ENCODE results near the gene MS4A1. TPM values are rescaled to one million over a fixed set of nuclear protein-coding genes. Genes with fewer than 3 reads are reported as not detected.

The MS4A1 gene
- total RNA-seq, 1 experiment from 2014 or later, result 0.25 TPM

GRCh38 chr11:60447070-60447469, 8.6 kb upstream of the MS4A1 start:
- Histone ChIP-seq H3K79me2 (ENCODE audit: insufficient read depth, low read length) (no peaks in the 10 kb centered on the region), H3K36me3 (ENCODE audit: control insufficient read depth in 1 of 2, insufficient read depth in 2 of 2, low read length in 2 of 2) (no peaks in the 10 kb centered on the region), H2AFZ (ENCODE audit: low read depth, low read length, poor library complexity, severe bottlenecking) (no peak overlapping the region), H3K9me2 (ENCODE audit: insufficient read depth) (no peaks in the 10 kb centered on the region), H3K9ac (ENCODE audit: low read length) (no peak overlapping the region), H3K4me1 (ENCODE audit: control insufficient read depth in 1 of 2, insufficient read depth in 2 of 2, low read length in 2 of 2) (no peaks in the 10 kb centered on the region), H3K9me3 (ENCODE audit: control insufficient read depth in 1 of 2, insufficient read depth in 1 of 2, low read depth in 1 of 2, low read length in 2 of 2) (no peaks in the 10 kb centered on the region), H4K20me1 (ENCODE audit: insufficient read depth) (no peaks in the 10 kb centered on the region), H3K27ac (ENCODE audit: low read depth, low read length) (no peak overlapping the region), H3K4me2 (ENCODE audit: low read length) (no peak overlapping the region), H3K27me3 (ENCODE audit: insufficient read depth, low read length) (no peaks in the 10 kb centered on the region), H3K4me3 (replicated peaks in 1 of 2; ENCODE audit: low read depth in 1 of 2, low read length in 2 of 2) (no peak overlapping the region)
- RAD21 ChIA-PET (ENCODE audit: low non-redundant PET in 1 of 2, low total read pairs in 2 of 2, uncharacterized antibody in 2 of 2, unreplicated experiment in 2 of 2), result no interaction called here
- ATAC-seq (no peak), DNase-seq (ENCODE audit: low read depth, low spot score) (no peak)
- no peak for TF ChIP-seq ZBTB33 (IDR thresholded peaks at IDR 0.05; ENCODE audit: extremely low read depth, insufficient replicate concordance, low read length)
- TF ChIP-seq CBX3 (IDR thresholded peaks at IDR 0.05; ENCODE audit: low read depth), result no peak
- TF ChIP-seq REST (IDR thresholded peaks at IDR 0.05; ENCODE audit: low read depth), result no peak
- no peak for TF ChIP-seq RAD21 (IDR thresholded peaks at IDR 0.05; ENCODE audit: low read depth)
- TF ChIP-seq YY1 (IDR thresholded peaks at IDR 0.05; ENCODE audit: extremely low read depth, insufficient replicate concordance, low read depth, low read length), result no peak
- intact Hi-C loops (cut with micrococcal nuclease), result no loop called here
- POLR2A ChIA-PET, result no interaction called here
- CTCF ChIA-PET, result no interaction called here
- no TSS peak for BruUV-seq (replicated peaks)

Data from HCT116 (cell line).